H1 (cell line): Measurements from ENCODE around the gene DNAL4. TPM values are rescaled to one million over a fixed set of nuclear protein-coding genes. Genes with fewer than 3 reads are reported as not detected.

ENCODE experiments used
- CTCF ChIA-PET: fragments of 300-600 bp; sonication (Branson Sonifier 250); formaldehyde crosslinking; loops from one replicate; lab custom pipeline; 2021; ENCODE audit not compliant: partially characterized antibody; lab: Charles Lee
- POLR2A ChIA-PET: fragments of 300-600 bp; sonication (Branson Sonifier 250); formaldehyde crosslinking; loops from one replicate; lab custom pipeline; 2021; ENCODE audit warnings: inconsistent platforms; ENCODE audit not compliant: partially characterized antibody; lab: Charles Lee
- DNase-seq, 2 experiments: peaks; one replicate each; pipeline versions ENCODE4 v3.0.0 to v3.0.0-alpha.2; 2010 to 2022; ENCODE audit warnings: low spot score in 2 of 2, low read depth in 1 of 2, mixed read lengths in 1 of 2
- FAIRE-seq: peaks from 2 replicates; lab custom pipeline; 2011; peaks lifted over from hg19 to GRCh38; lab: Jason Lieb, UNC
- H2AFZ ChIP-seq: 2 replicates; pipeline ENCODE4 v1.8.1; 2012; ENCODE audit warnings: low read length, inconsistent platforms
- H2AK5ac ChIP-seq: 2 replicates; pipeline ENCODE4 v1.6.1; 2013; ENCODE audit warnings: low read depth, low read length
- H2BK120ac ChIP-seq: replicated peaks from 2 replicates; pipeline ENCODE3; 2013; ENCODE audit warnings: low read depth, low read length, inconsistent platforms
- H2BK12ac ChIP-seq: 2 replicates; pipeline ENCODE4 v1.6.1; 2013; ENCODE audit warnings: low read depth, low read length
- H2BK15ac ChIP-seq: 2 replicates; pipeline ENCODE4 v1.6.1; 2013; ENCODE audit warnings: low read length
- H2BK20ac ChIP-seq: 2 replicates; pipeline ENCODE4 v1.6.1; 2013; ENCODE audit warnings: low read length
- H2BK5ac ChIP-seq: 2 replicates; pipeline ENCODE4 v1.6.1; 2013; ENCODE audit warnings: low read depth, low read length
- H3K14ac ChIP-seq: 2 replicates; pipeline ENCODE4 v1.6.1; 2013; ENCODE audit warnings: inconsistent platforms; ENCODE audit not compliant: insufficient read length
- H3K18ac ChIP-seq: 2 replicates; pipeline ENCODE4 v1.6.1; 2013; ENCODE audit warnings: low read length; ENCODE audit errors: extremely low read depth
- H3K23ac ChIP-seq: 2 replicates; pipeline ENCODE4 v1.6.1; 2013; ENCODE audit warnings: inconsistent platforms; ENCODE audit not compliant: insufficient read length
- H3K23me2 ChIP-seq: 2 replicates; pipeline ENCODE4 v1.6.1; 2013; ENCODE audit warnings: low read depth, low read length
- H3K27ac ChIP-seq: 2 replicates; pipeline ENCODE4 v1.6.1; 2011; ENCODE audit warnings: low read depth, low read length, inconsistent platforms
- H3K27me3 ChIP-seq, 4 experiments: replicated peaks in 1 of 4; 1 replicate in 1 of 4; 2 replicates in 3 of 4; pipeline versions ENCODE4 v1.6.1 to v1.8.1; 2011 to 2013; ENCODE audit warnings: low read length in 3 of 4, mild to moderate bottlenecking in 3 of 4, inconsistent platforms in 2 of 4, mixed read lengths in 2 of 4, moderate library complexity in 1 of 4; ENCODE audit not compliant: control insufficient read depth in 3 of 4, insufficient read depth in 3 of 4; ENCODE audit errors: extremely low read depth in 1 of 4
- H3K36me3 ChIP-seq, 4 experiments: 2 replicates each; pipeline versions ENCODE4 v1.6.1 to v1.8.1; 2011 to 2013; ENCODE audit warnings: mild to moderate bottlenecking in 4 of 4, low read length in 3 of 4, moderate library complexity in 2 of 4, control low read depth in 1 of 4, inconsistent platforms in 1 of 4; ENCODE audit not compliant: insufficient read depth in 4 of 4, control insufficient read depth in 2 of 4
- H3K4ac ChIP-seq: replicated peaks from 2 replicates; pipeline ENCODE3; 2013; ENCODE audit warnings: low read length, low read depth, mixed read lengths, inconsistent platforms; ENCODE audit not compliant: insufficient read length
- H3K4me1 ChIP-seq, 4 experiments: replicated peaks in 1 of 4; 1 replicate in 1 of 4; 2 replicates in 3 of 4; pipeline versions ENCODE4 v1.6.1 to v1.8.1; 2011 to 2013; ENCODE audit warnings: low read length in 3 of 4, inconsistent platforms in 2 of 4, mixed read lengths in 1 of 4; ENCODE audit not compliant: insufficient read depth in 4 of 4, control insufficient read depth in 3 of 4
- H3K4me2 ChIP-seq, 2 experiments: 2 replicates each; pipeline versions ENCODE4 v1.6.1 to v1.8.1; 2011 to 2013; ENCODE audit warnings: low read depth in 2 of 2, low read length in 2 of 2, control low read depth in 1 of 2, inconsistent platforms in 1 of 2, mild to moderate bottlenecking in 1 of 2; ENCODE audit not compliant: insufficient read depth in 1 of 2
- H3K4me3 ChIP-seq, 4 experiments: fragments of 200-600, 300-600 bp in 1 of 4; sonication (generic), shearing (Covaris generic), sonication (Bioruptor Twin) in 1 of 4; 2 replicates each; pipeline versions ENCODE4 v1.5.1 to v1.8.1; 2011 to 2016; ENCODE audit warnings: low read length in 4 of 4, low read depth in 3 of 4, control low read depth in 2 of 4, inconsistent platforms in 2 of 4, mild to moderate bottlenecking in 2 of 4, mixed read lengths in 1 of 4, moderate library complexity in 1 of 4; ENCODE audit not compliant: insufficient read depth in 2 of 4; ENCODE audit errors: extremely low read depth in 1 of 4
- H3K56ac ChIP-seq: replicated peaks from 2 replicates; pipeline ENCODE3; 2013; ENCODE audit warnings: low read depth, mild to moderate bottlenecking, mixed read lengths, low read length, inconsistent platforms; ENCODE audit not compliant: insufficient read length
- H3K79me1 ChIP-seq: 2 replicates; pipeline ENCODE4 v1.6.1; 2013; ENCODE audit warnings: low read depth, low read length, control low read depth
- H3K79me2 ChIP-seq, 2 experiments: 2 replicates each; pipeline versions ENCODE4 v1.6.1 to v1.8.1; 2012 to 2013; ENCODE audit warnings: low read length in 2 of 2, mild to moderate bottlenecking in 2 of 2, inconsistent platforms in 1 of 2; ENCODE audit not compliant: insufficient read depth in 2 of 2, control insufficient read depth in 1 of 2
- H3K9ac ChIP-seq, 4 experiments: replicated peaks in 1 of 4; 1 replicate in 1 of 4; 2 replicates in 3 of 4; pipeline versions ENCODE4 v1.6.1 to v1.8.1; 2011 to 2013; ENCODE audit warnings: low read depth in 3 of 4, low read length in 3 of 4, control low read depth in 2 of 4, mild to moderate bottlenecking in 2 of 4, moderate library complexity in 2 of 4, inconsistent platforms in 1 of 4; ENCODE audit errors: extremely low read depth in 1 of 4
- H3K9me3 ChIP-seq, 2 experiments: 2 replicates each; pipeline versions ENCODE4 v1.6.1 to v1.8.1; 2012 to 2013; ENCODE audit warnings: mild to moderate bottlenecking in 2 of 2, moderate library complexity in 2 of 2, control low read depth in 1 of 2, inconsistent platforms in 1 of 2, low read depth in 1 of 2, low read length in 1 of 2, mixed read lengths in 1 of 2; ENCODE audit not compliant: insufficient read depth in 2 of 2
- H4K20me1 ChIP-seq, 2 experiments: replicated peaks in 1 of 2; 2 replicates each; pipeline versions ENCODE3 to v1.8.1; 2011 to 2013; ENCODE audit warnings: inconsistent platforms in 2 of 2, low read length in 2 of 2, mild to moderate bottlenecking in 1 of 2; ENCODE audit not compliant: insufficient read depth in 2 of 2, control insufficient read depth in 1 of 2
- H4K5ac ChIP-seq: 2 replicates; pipeline ENCODE4 v1.6.1; 2013; ENCODE audit warnings: low read length, low read depth, mixed read lengths, inconsistent platforms; ENCODE audit not compliant: insufficient read length
- H4K8ac ChIP-seq: 2 replicates; pipeline ENCODE4 v1.8.0; 2013; ENCODE audit warnings: mild to moderate bottlenecking, moderate library complexity, low read length, inconsistent platforms; ENCODE audit not compliant: insufficient read depth; ENCODE audit errors: extremely low read depth
- H4K91ac ChIP-seq: replicated peaks from 2 replicates; pipeline ENCODE3; 2013; ENCODE audit warnings: low read length, mixed read lengths, inconsistent platforms; ENCODE audit not compliant: insufficient read length
- BACH1 ChIP-seq: IDR thresholded peaks from 2 replicates; pipeline ENCODE4 v1.6.1; 2012; ENCODE audit warnings: low read length, improper control_type of control experiment
- CHD2 ChIP-seq: IDR thresholded peaks from 2 replicates; pipeline ENCODE4 v1.6.1; 2012; ENCODE audit warnings: low read length, improper control_type of control experiment
- FOSL1 ChIP-seq: IDR thresholded peaks from 2 replicates; pipeline ENCODE4 v1.6.1; 2011; ENCODE audit warnings: mild to moderate bottlenecking, low read depth, low read length, moderate library complexity; ENCODE audit not compliant: insufficient read depth
- GABPA ChIP-seq: IDR thresholded peaks from 2 replicates; pipeline ENCODE4 v1.6.1; 2011; ENCODE audit warnings: mild to moderate bottlenecking, low read length, moderate library complexity, borderline replicate concordance; ENCODE audit not compliant: insufficient read depth
- GTF2F1 ChIP-seq: IDR thresholded peaks from 2 replicates; pipeline ENCODE4 v1.6.1; 2012; ENCODE audit warnings: low read depth, low read length, improper control_type of control experiment, borderline replicate concordance
- MAFK ChIP-seq: IDR thresholded peaks from 2 replicates; pipeline ENCODE4 v1.6.1; 2012; ENCODE audit warnings: low read depth, mild to moderate bottlenecking, improper control_type of control experiment, low read length
- NANOG ChIP-seq: IDR thresholded peaks from 2 replicates; pipeline ENCODE4 v1.6.1; 2011; ENCODE audit warnings: low read length, low read depth, mild to moderate bottlenecking, inconsistent platforms; ENCODE audit not compliant: insufficient read depth, poor library complexity, severe bottlenecking
- POLR2A ChIP-seq, 2 experiments: IDR thresholded peaks; 1 replicate in 1 of 2; 2 replicates in 1 of 2; pipeline ENCODE4 v1.6.1; 2011; ENCODE audit warnings: low read depth in 2 of 2, low read length in 2 of 2, mild to moderate bottlenecking in 2 of 2; ENCODE audit errors: control extremely low read depth in 1 of 2
- RAD21 ChIP-seq, 2 experiments: IDR thresholded peaks in 1 of 2; conservative IDR thresholded peaks in 1 of 2; 2 replicates each; pipeline ENCODE4 v1.6.1; 2011; ENCODE audit warnings: low read depth in 2 of 2, low read length in 2 of 2, improper control_type of control experiment in 1 of 2, inconsistent platforms in 1 of 2, mild to moderate bottlenecking in 1 of 2, moderate library complexity in 1 of 2
- SRF ChIP-seq: IDR thresholded peaks from 2 replicates; pipeline ENCODE4 v1.6.1; 2011; ENCODE audit warnings: mild to moderate bottlenecking, low read depth, low read length, moderate library complexity
- WGBS, 2 experiments: shearing (Covaris generic) in 1 of 2; methylation state at CpG; one replicate each; pipeline versions ENCODE4 v1.1.6 to v1.1.7; 2013 to 2015; ENCODE audit warnings: low lambda C conversion rate in 2 of 2, mixed read lengths in 2 of 2, inconsistent platforms in 1 of 2, low coverage in 1 of 2, missing lambda C conversion rate in 1 of 2; ENCODE audit not compliant: insufficient replicate concordance in 2 of 2, insufficient coverage in 1 of 2, insufficient read length in 1 of 2; ENCODE audit errors: extremely low coverage in 1 of 2, missing lambda C conversion rate in 1 of 2; 5-methylcytosine and 5-hydroxymethylcytosine counted together
- polyA plus RNA-seq, 7 experiments: library from polyadenylated mRNA; depleted of rRNA in 3 of 7; stranded (reverse) in 5 of 7; unstranded in 2 of 7; fragments of >200 nt in 5 of 7; fragments of 200-250 nt in 2 of 7; gene quantifications; 1 replicate in 5 of 7; 2 replicates in 1 of 7; 4 replicates in 1 of 7; pipeline versions ENCODE4 v1.2.1 to v1.2.3, GENCODE V29; 2011 to 2013; ENCODE audit warnings: missing spikeins in 2 of 7, mixed read lengths in 2 of 7
- total RNA-seq: library from RNA; stranded (reverse); fragmentation: NEBNext Ultra II Directional; extraction: Animal tissue kit (Norgen Biotek cat#: 25700); gene quantifications from 2 replicates; pipeline ENCODE4 v1.2.1, GENCODE V29; 2021

The DNAL4 gene
- total and polyA plus RNA-seq, 2 of the 8 experiments (the other 6 are each of a cell fraction or from before 2014, with no cell fraction given): 8.8 to 14.0 TPM

DNA sequence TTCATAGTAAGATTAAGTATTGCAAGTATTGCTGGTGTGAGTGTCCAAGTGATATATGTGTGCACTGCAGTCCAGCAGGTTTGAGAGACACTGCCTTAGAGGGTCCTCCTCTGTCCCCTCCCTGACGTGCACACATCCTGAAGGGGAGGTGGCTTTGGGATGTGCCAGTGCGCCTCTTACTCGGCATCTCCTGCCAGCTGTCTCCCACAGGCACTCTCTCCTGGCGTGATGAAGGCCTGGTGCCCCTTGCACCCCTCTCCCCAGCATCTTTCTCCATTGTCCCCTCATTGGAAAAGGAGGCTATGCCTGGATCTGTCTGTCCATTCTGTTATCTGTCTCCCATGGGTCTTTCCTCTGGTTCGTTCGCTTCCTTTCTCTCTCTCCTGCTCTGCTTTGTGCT is 64.0 kb downstream of the DNAL4 start:
- no peak overlapping the region for H3K4ac ChIP-seq
- H3K9me3 ChIP-seq: no peaks in the 10 kb centered on the region
- DNase-seq (no peak), FAIRE-seq (no peak)
- H2BK15ac ChIP-seq: no peak overlapping the region
- H3K27me3 ChIP-seq: no peaks in the 10 kb centered on the region
- no peaks in the 10 kb centered on the region for H3K79me1 ChIP-seq
- H3K79me2 ChIP-seq: no peaks in the 10 kb centered on the region
- H2AFZ ChIP-seq: no peak overlapping the region
- no peak overlapping the region for H3K14ac ChIP-seq
- H3K27ac ChIP-seq: no peak overlapping the region
- no peak overlapping the region for H3K18ac ChIP-seq
- WGBS, 2 experiments: 97% methylated on average over 6 of the region's 6 CpGs; no CpG with 5 or more reads in 1 of the 2 experiments
- H4K8ac ChIP-seq: no peak overlapping the region
- no peak overlapping the region for H2AK5ac ChIP-seq
- peaks cover 29 to 74% (median 63%) of the 10 kb centered on the region in 4 experiments for H3K36me3 ChIP-seq
- no peak overlapping the region for H2BK20ac ChIP-seq
- no peak overlapping the region for H2BK120ac ChIP-seq
- no peaks in the 10 kb centered on the region for H3K23me2 ChIP-seq
- peaks cover 11 to 17% of the 10 kb centered on the region in 2 experiments for H4K20me1 ChIP-seq
- POLR2A ChIA-PET: interaction anchor here (1.0 to 2.0 kb wide), 3 partner anchors 10 to 49 kb away, joined by 3 to 7 read pairs (median 3); partner anchors contain the start of gene TOMM22
- H4K91ac ChIP-seq: no peak overlapping the region
- no peak overlapping the region for H3K23ac ChIP-seq
- H3K9ac ChIP-seq: no peak overlapping the region
- no peak overlapping the region for H4K5ac ChIP-seq
- no peak overlapping the region for H3K4me2 ChIP-seq
- no peak overlapping the region for H3K56ac ChIP-seq
- H3K4me1 ChIP-seq: no peaks in the 10 kb centered on the region
- H2BK12ac ChIP-seq: no peak overlapping the region
- no peak overlapping the region for H3K4me3 ChIP-seq
- H2BK5ac ChIP-seq: no peak overlapping the region
- CTCF ChIA-PET: interaction anchor here (1.0 to 10.1 kb wide), 2 partner anchors 34 to 48 kb away, joined by 3 to 124 read pairs; partner anchors contain the start of gene TOMM22
- TF ChIP-seq NANOG (no peak), POLR2A (IDR thresholded peaks at IDR 0.05; ENCODE audit: control extremely low read depth in 1 of 2, low read depth in 2 of 2, low read length in 2 of 2) (no peak), RAD21 (IDR thresholded peaks at IDR 0.05 in 1 of 2, conservative IDR thresholded peaks at IDR 0.05 in 1 of 2; ENCODE audit: low read depth in 2 of 2, low read length in 2 of 2) (no peak), GTF2F1 (no peak), BACH1 (no peak), MAFK (no peak), CHD2 (no peak), FOSL1 (no peak), GABPA (no peak), SRF (no peak)
